ENCODE results near the gene AGAP1. TPM values are rescaled to one million over a fixed set of nuclear protein-coding genes. Genes with fewer than 3 reads are reported as not detected.

Gene AGAP1
- total RNA-seq, 1 donor from 2014 or later = 18.3 TPM

GRCh38 chr2:235553291-235553690 lies 59.4 kb downstream of the AGAP1 start:
- peaks cover 22 to 41% (median 28%) of the 10 kb centered on the region in 3 donors for H3K4me1 ChIP-seq (ENCODE audit: control insufficient read depth in 3 of 3, insufficient read depth in 3 of 3, low read length in 3 of 3)
- no peaks in the 10 kb centered on the region for H3K27me3 ChIP-seq (ENCODE audit: control insufficient read depth in 3 of 3, insufficient read depth in 3 of 3, low read length in 3 of 3)

GRCh38 chr2:235553696-235554100 lies 59.9 kb downstream of the AGAP1 start:
- Histone ChIP-seq H3K27me3 (ENCODE audit: control insufficient read depth in 3 of 3, insufficient read depth in 3 of 3, low read length in 3 of 3) (no peaks in the 10 kb centered on the region), H3K36me3 (ENCODE audit: control insufficient read depth in 3 of 3, insufficient read depth in 3 of 3, low read length in 3 of 3) (no peaks in the 10 kb centered on the region), H3K9ac (ENCODE audit: low read depth in 1 of 3, low read length in 3 of 3) (no peak overlapping the region), H3K9me3 (ENCODE audit: control insufficient read depth in 3 of 3, low read length in 3 of 3) (no peaks in the 10 kb centered on the region), H3K4me3 (ENCODE audit: low read length in 3 of 3) (no peak overlapping the region), H3K4me1 (ENCODE audit: control insufficient read depth in 3 of 3, insufficient read depth in 3 of 3, low read length in 3 of 3) (peaks cover 22 to 41% (median 28%) of the 10 kb centered on the region in 3 donors), H3K27ac (ENCODE audit: low read depth, low read length) (no peak overlapping the region)

More at GRCh38 chr2:235553291-235553690, 59.4 kb downstream of the AGAP1 start:
- H3K9me3 ChIP-seq (ENCODE audit: control insufficient read depth in 3 of 3, low read length in 3 of 3) = no peaks in the 10 kb centered on the region
- no peak overlapping the region for H3K4me3 ChIP-seq (ENCODE audit: low read length in 3 of 3)
- no peak overlapping the region for H3K9ac ChIP-seq (ENCODE audit: low read depth in 1 of 3, low read length in 3 of 3)
- H3K36me3 ChIP-seq (ENCODE audit: control insufficient read depth in 3 of 3, insufficient read depth in 3 of 3, low read length in 3 of 3) = no peaks in the 10 kb centered on the region
- H3K27ac ChIP-seq (ENCODE audit: low read depth, low read length) = no peak overlapping the region

- Histone ChIP-seq H3K4me3 (ENCODE audit: low read length in 3 of 3) (no peak overlapping the region), H3K4me1 (ENCODE audit: control insufficient read depth in 3 of 3, insufficient read depth in 3 of 3, low read length in 3 of 3) (peaks cover 22 to 41% (median 28%) of the 10 kb centered on the region in 3 donors), H3K9me3 (ENCODE audit: control insufficient read depth in 3 of 3, low read length in 3 of 3) (no peaks in the 10 kb centered on the region), H3K27ac (ENCODE audit: low read depth, low read length) (no peak overlapping the region), H3K9ac (ENCODE audit: low read depth in 1 of 3, low read length in 3 of 3) (no peak overlapping the region), H3K27me3 (ENCODE audit: control insufficient read depth in 3 of 3, insufficient read depth in 3 of 3, low read length in 3 of 3) (no peaks in the 10 kb centered on the region), H3K36me3 (ENCODE audit: control insufficient read depth in 3 of 3, insufficient read depth in 3 of 3, low read length in 3 of 3) (no peaks in the 10 kb centered on the region)
Measured at GRCh38 chr2:235554385-235554784, 60.5 kb downstream of the AGAP1 start.

- Histone ChIP-seq H3K4me3 (ENCODE audit: low read length in 3 of 3) (no peak overlapping the region), H3K27me3 (ENCODE audit: control insufficient read depth in 3 of 3, insufficient read depth in 3 of 3, low read length in 3 of 3) (no peaks in the 10 kb centered on the region), H3K9ac (ENCODE audit: low read depth in 1 of 3, low read length in 3 of 3) (no peak overlapping the region), H3K36me3 (ENCODE audit: control insufficient read depth in 3 of 3, insufficient read depth in 3 of 3, low read length in 3 of 3) (no peaks in the 10 kb centered on the region), H3K27ac (ENCODE audit: low read depth, low read length) (no peak overlapping the region), H3K4me1 (ENCODE audit: control insufficient read depth in 3 of 3, insufficient read depth in 3 of 3, low read length in 3 of 3) (peaks cover 22 to 41% (median 28%) of the 10 kb centered on the region in 3 donors), H3K9me3 (ENCODE audit: control insufficient read depth in 3 of 3, low read length in 3 of 3) (no peaks in the 10 kb centered on the region)
Measured at GRCh38 chr2:235554936-235555335, 61.1 kb downstream of the AGAP1 start.

- no peaks in the 10 kb centered on the region for H3K36me3 ChIP-seq (ENCODE audit: control insufficient read depth in 3 of 3, insufficient read depth in 3 of 3, low read length in 3 of 3)
- no peak overlapping the region for H3K9ac ChIP-seq (ENCODE audit: low read depth in 1 of 3, low read length in 3 of 3)
- peaks cover 22 to 41% (median 28%) of the 10 kb centered on the region in 3 donors for H3K4me1 ChIP-seq (ENCODE audit: control insufficient read depth in 3 of 3, insufficient read depth in 3 of 3, low read length in 3 of 3)
- H3K27me3 ChIP-seq (ENCODE audit: control insufficient read depth in 3 of 3, insufficient read depth in 3 of 3, low read length in 3 of 3) = no peaks in the 10 kb centered on the region
- H3K9me3 ChIP-seq (ENCODE audit: control insufficient read depth in 3 of 3, low read length in 3 of 3) = no peaks in the 10 kb centered on the region
- H3K4me3 ChIP-seq (ENCODE audit: low read length in 3 of 3) = no peak overlapping the region
- H3K27ac ChIP-seq (ENCODE audit: low read depth, low read length) = no peak overlapping the region
Measured at GRCh38 chr2:235555371-235555770, 61.5 kb downstream of the AGAP1 start.

- H3K27me3 ChIP-seq (ENCODE audit: control insufficient read depth in 3 of 3, insufficient read depth in 3 of 3, low read length in 3 of 3) = no peaks in the 10 kb centered on the region
- no peak overlapping the region for H3K9ac ChIP-seq (ENCODE audit: low read depth in 1 of 3, low read length in 3 of 3)
- H3K4me1 ChIP-seq (ENCODE audit: control insufficient read depth in 3 of 3, insufficient read depth in 3 of 3, low read length in 3 of 3) = peaks cover 22 to 45% (median 28%) of the 10 kb centered on the region in 3 donors
- no peak overlapping the region for H3K27ac ChIP-seq (ENCODE audit: low read depth, low read length)
- no peak overlapping the region for H3K4me3 ChIP-seq (ENCODE audit: low read length in 3 of 3)
- H3K36me3 ChIP-seq (ENCODE audit: control insufficient read depth in 3 of 3, insufficient read depth in 3 of 3, low read length in 3 of 3) = no peaks in the 10 kb centered on the region
- no peaks in the 10 kb centered on the region for H3K9me3 ChIP-seq (ENCODE audit: control insufficient read depth in 3 of 3, low read length in 3 of 3)
Measured at GRCh38 chr2:235556086-235556485, 62.2 kb downstream of the AGAP1 start.

GRCh38 chr2:235556901-235557300 lies 63.1 kb downstream of the AGAP1 start:
- Histone ChIP-seq H3K36me3 (ENCODE audit: control insufficient read depth in 3 of 3, insufficient read depth in 3 of 3, low read length in 3 of 3) (no peaks in the 10 kb centered on the region), H3K4me3 (ENCODE audit: low read length in 3 of 3) (no peak overlapping the region), H3K9me3 (ENCODE audit: control insufficient read depth in 3 of 3, low read length in 3 of 3) (no peaks in the 10 kb centered on the region), H3K27ac (ENCODE audit: low read depth, low read length) (no peak overlapping the region), H3K9ac (ENCODE audit: low read depth in 1 of 3, low read length in 3 of 3) (no peak overlapping the region), H3K4me1 (ENCODE audit: control insufficient read depth in 3 of 3, insufficient read depth in 3 of 3, low read length in 3 of 3) (peaks cover 15 to 40% (median 22%) of the 10 kb centered on the region in 3 donors), H3K27me3 (ENCODE audit: control insufficient read depth in 3 of 3, insufficient read depth in 3 of 3, low read length in 3 of 3) (no peaks in the 10 kb centered on the region)

- Histone ChIP-seq H3K27me3 (ENCODE audit: control insufficient read depth in 3 of 3, insufficient read depth in 3 of 3, low read length in 3 of 3) (no peaks in the 10 kb centered on the region), H3K27ac (ENCODE audit: low read depth, low read length) (no peak overlapping the region), H3K4me3 (ENCODE audit: low read length in 3 of 3) (no peak overlapping the region), H3K36me3 (ENCODE audit: control insufficient read depth in 3 of 3, insufficient read depth in 3 of 3, low read length in 3 of 3) (no peaks in the 10 kb centered on the region), H3K9ac (ENCODE audit: low read depth in 1 of 3, low read length in 3 of 3) (no peak overlapping the region), H3K9me3 (ENCODE audit: control insufficient read depth in 3 of 3, low read length in 3 of 3) (no peaks in the 10 kb centered on the region), H3K4me1 (ENCODE audit: control insufficient read depth in 3 of 3, insufficient read depth in 3 of 3, low read length in 3 of 3) (peaks cover 5 to 33% (median 13%) of the 10 kb centered on the region in 3 donors)
Measured at GRCh38 chr2:235557903-235558302, 64.1 kb downstream of the AGAP1 start.

- H3K9me3 ChIP-seq (ENCODE audit: control insufficient read depth in 3 of 3, low read length in 3 of 3) = no peaks in the 10 kb centered on the region
- H3K9ac ChIP-seq (ENCODE audit: low read depth in 1 of 3, low read length in 3 of 3) = no peak overlapping the region
- H3K4me3 ChIP-seq (ENCODE audit: low read length in 3 of 3) = no peak overlapping the region
- H3K27me3 ChIP-seq (ENCODE audit: control insufficient read depth in 3 of 3, insufficient read depth in 3 of 3, low read length in 3 of 3) = no peaks in the 10 kb centered on the region
- H3K36me3 ChIP-seq (ENCODE audit: control insufficient read depth in 3 of 3, insufficient read depth in 3 of 3, low read length in 3 of 3) = no peaks in the 10 kb centered on the region
- no peak overlapping the region for H3K27ac ChIP-seq (ENCODE audit: low read depth, low read length)
- H3K4me1 ChIP-seq (ENCODE audit: control insufficient read depth in 3 of 3, insufficient read depth in 3 of 3, low read length in 3 of 3) = peaks cover 11 to 36% (median 11%) of the 10 kb centered on the region in 3 donors
Measured at GRCh38 chr2:235558572-235558971, 64.7 kb downstream of the AGAP1 start.

- H3K9me3 ChIP-seq (ENCODE audit: control insufficient read depth in 3 of 3, low read length in 3 of 3) = no peaks in the 10 kb centered on the region
- H3K4me3 ChIP-seq (ENCODE audit: low read length in 3 of 3) = no peak overlapping the region
- no peaks in the 10 kb centered on the region for H3K27me3 ChIP-seq (ENCODE audit: control insufficient read depth in 3 of 3, insufficient read depth in 3 of 3, low read length in 3 of 3)
- H3K27ac ChIP-seq (ENCODE audit: low read depth, low read length) = no peak overlapping the region
- H3K9ac ChIP-seq (ENCODE audit: low read depth in 1 of 3, low read length in 3 of 3) = no peak overlapping the region
- H3K4me1 ChIP-seq (ENCODE audit: control insufficient read depth in 3 of 3, insufficient read depth in 3 of 3, low read length in 3 of 3) = peaks cover 17 to 36% (median 27%) of the 10 kb centered on the region in 3 donors
- H3K36me3 ChIP-seq (ENCODE audit: control insufficient read depth in 3 of 3, insufficient read depth in 3 of 3, low read length in 3 of 3) = no peaks in the 10 kb centered on the region
Measured at GRCh38 chr2:235560345-235560744, 66.5 kb downstream of the AGAP1 start.

Data from skeletal muscle tissue (tissue), 4 donors.